NCI-H128 (cell line): ENCODE data around the gene ATP5F1C.
"Not testable (repeated sequence)": the region's sequence is repeated elsewhere in the genome, so short reads cannot be mapped to it uniquely, and the experiment has no call there.

Experiments
- DNase-seq: peaks from one replicate; lab custom pipeline; 2025; ENCODE audit not compliant: unreplicated experiment; lab: John Stamatoyannopoulos, UW

ATP5F1C gene

GRCh38 chr10:7787857-7788638, at the start of gene ATP5F1C, which contains the start of gene KIN:
ATP5F1C (plus strand) TSS chr10:7788177; CDS start chr10:7788208, 31 bp downstream.
KIN (minus strand) TSS chr10:7787993; CDS start chr10:7787933, 60 bp downstream.
- peak; percentile 84 for DNase-seq

GRCh38 chr10:7738536-7739407, 49.2 kb upstream of the ATP5F1C start:
- no peak for DNase-seq

GRCh38 chr10:7744307-7744706, 43.7 kb upstream of the ATP5F1C start:
- no peak for DNase-seq

GRCh38 chr10:7748637-7749036, 39.3 kb upstream of the ATP5F1C start:
- not testable (repeated sequence) for DNase-seq

- DNase-seq = no peak
Measured at GRCh38 chr10:7750222-7750621, 37.8 kb upstream of the ATP5F1C start.

- no peak for DNase-seq
Measured at GRCh38 chr10:7752251-7752650, 35.7 kb upstream of the ATP5F1C start.

- no peak for DNase-seq
Measured at GRCh38 chr10:7755103-7755502, 32.9 kb upstream of the ATP5F1C start.

GRCh38 chr10:7756360-7756992, 31.5 kb upstream of the ATP5F1C start:
- DNase-seq = no peak

- DNase-seq = no peak
Measured at GRCh38 chr10:7763929-7764328, 24.0 kb upstream of the ATP5F1C start.

GRCh38 chr10:7766241-7766640, 21.7 kb upstream of the ATP5F1C start:
- DNase-seq = no peak

- no peak for DNase-seq
Measured at GRCh38 chr10:7767209-7767608, 20.8 kb upstream of the ATP5F1C start.

- DNase-seq = no peak
Measured at GRCh38 chr10:7768417-7768816, 19.6 kb upstream of the ATP5F1C start.

- DNase-seq = no peak
Measured at GRCh38 chr10:7773845-7774801, 13.9 kb upstream of the ATP5F1C start.

GRCh38 chr10:7776777-7777176, 11.2 kb upstream of the ATP5F1C start:
- no peak for DNase-seq

- not testable (repeated sequence) for DNase-seq
Measured at GRCh38 chr10:7782194-7782593, 5.8 kb upstream of the ATP5F1C start.

GRCh38 chr10:7786430-7786829, 1.5 kb upstream of the ATP5F1C start:
- no peak for DNase-seq

GRCh38 chr10:7787150-7787856, 674 bp upstream of the ATP5F1C start:
- DNase-seq = no peak

GRCh38 chr10:7788639-7789286, 786 bp downstream of the ATP5F1C start:
- DNase-seq = no peak

- no peak for DNase-seq
Measured at GRCh38 chr10:7789390-7789789, 1.4 kb downstream of the ATP5F1C start.
